ENCODE results near the gene PGAM2.
A peak's percentile ranks its signal among the peaks of the same experiment; 100 is the strongest.

- TF ChIP-seq CTCF (IDR thresholded peaks at IDR 0.05) (no peak), POLR2AphosphoS5 (IDR thresholded peaks at IDR 0.05) (peak in 2 of 3 donors; percentile 53 to 84), POLR2A (IDR thresholded peaks at IDR 0.05) (peak in 1 of 2 donors; percentile 63), EP300 (IDR thresholded peaks at IDR 0.05) (no peak)
Measured at GRCh38 chr7:44044315-44045225, 20.8 kb downstream of the PGAM2 start, which contains the start of gene DBNL.

Measured in suprapubic skin (tissue), 4 donors.